Neural cell (in vitro differentiated cells): ENCODE results near the gene TBL1X. TPM values are rescaled to one million over a fixed set of nuclear protein-coding genes. Genes with fewer than 3 reads are reported as not detected.

Experiments
- H2AFZ ChIP-seq: fragments of 200-600, 300-800 bp; sonication (generic), shearing (Covaris generic); 2 replicates; pipeline ENCODE4 v1.6.0; 2014; ENCODE audit warnings: low read depth, mild to moderate bottlenecking, antibody characterized with exemption, low read length, moderate library complexity
- H3F3A ChIP-seq: fragments of 200-600 bp; shearing (Covaris generic); 2 replicates; pipeline ENCODE4 v1.6.1; 2016; ENCODE audit warnings: mild to moderate bottlenecking, moderate library complexity, mixed read lengths, antibody characterized with exemption, low read length; ENCODE audit not compliant: insufficient read depth, poor library complexity, severe bottlenecking
- H3K27ac ChIP-seq: fragments of 200-600, 300-800 bp; sonication (generic), shearing (Covaris generic); 2 replicates; pipeline ENCODE4 v1.5.1; 2014; ENCODE audit warnings: mild to moderate bottlenecking, low read length, moderate library complexity
- H3K27me3 ChIP-seq: fragments of 300-800, 200-600 bp; sonication (generic), shearing (Covaris generic); 2 replicates; pipeline ENCODE4 v1.6.0; 2014; ENCODE audit warnings: mild to moderate bottlenecking, low read depth, low read length, moderate library complexity; ENCODE audit not compliant: insufficient read depth
- H3K36me3 ChIP-seq: fragments of 300-800, 200-600 bp; sonication (generic), shearing (Covaris generic); 2 replicates; pipeline ENCODE4 v1.5.1; 2014; ENCODE audit warnings: mild to moderate bottlenecking, antibody characterized with exemption, low read length, moderate library complexity; ENCODE audit not compliant: insufficient read depth
- H3K4me2 ChIP-seq: fragments of 300-800, 200-600 bp; sonication (generic), shearing (Covaris generic); 2 replicates; pipeline ENCODE4 v1.6.0; 2014; ENCODE audit warnings: mild to moderate bottlenecking, low read length
- H3K4me3 ChIP-seq: fragments of 300-800, 200-600 bp; sonication (generic), shearing (Covaris generic); 2 replicates; pipeline ENCODE4 v1.5.1; 2014; ENCODE audit warnings: mild to moderate bottlenecking, low read length, moderate library complexity
- H3K79me2 ChIP-seq: fragments of 200-600 bp; shearing (Covaris generic); replicated peaks from 2 replicates; pipeline ENCODE4 v1.6.0; 2014; ENCODE audit warnings: mild to moderate bottlenecking, low read length, moderate library complexity; ENCODE audit not compliant: insufficient read depth
- H3K9ac ChIP-seq: fragments of 300-800, 200-600 bp; sonication (generic), shearing (Covaris generic); 2 replicates; pipeline ENCODE4 v1.6.1; 2016; ENCODE audit warnings: mild to moderate bottlenecking, low read length, mixed read lengths
- H3K9me2 ChIP-seq: fragments of 200-600 bp; shearing (Covaris generic); 2 replicates; pipeline ENCODE4 v1.6.1; 2016; ENCODE audit warnings: mild to moderate bottlenecking, low read length, mixed read lengths; ENCODE audit not compliant: insufficient read depth
- H3K9me3 ChIP-seq: fragments of 200-600, 300-800 bp; sonication (generic), shearing (Covaris generic); 2 replicates; pipeline ENCODE4 v1.6.1; 2016; ENCODE audit warnings: mild to moderate bottlenecking, mixed run types, low read length, moderate library complexity, mixed read lengths
- H4K20me1 ChIP-seq: fragments of 200-600 bp; shearing (Covaris generic); 2 replicates; pipeline ENCODE4 v1.6.1; 2016; ENCODE audit warnings: mild to moderate bottlenecking, mixed run types; ENCODE audit not compliant: insufficient read depth
- CTCF ChIP-seq: fragments of 450-650 bp; IDR thresholded peaks from 2 replicates; pipeline ENCODE4 v1.5.1; 2014; ENCODE audit warnings: antibody characterized with exemption, mild to moderate bottlenecking, moderate library complexity; ENCODE audit not compliant: poor library complexity, severe bottlenecking
- EP300 ChIP-seq: fragments of 450-650 bp; conservative IDR thresholded peaks from 2 replicates; pipeline ENCODE4 v1.6.1; 2014; ENCODE audit warnings: antibody characterized with exemption, mild to moderate bottlenecking, moderate library complexity; ENCODE audit not compliant: poor library complexity, severe bottlenecking
- POLR2AphosphoS5 ChIP-seq: IDR thresholded peaks from 2 replicates; pipeline ENCODE4 v1.6.1; 2012
- RAD21 ChIP-seq: fragments of 450-650 bp; conservative IDR thresholded peaks from 2 replicates; pipeline ENCODE4 v1.6.1; 2014; ENCODE audit warnings: antibody characterized with exemption, mild to moderate bottlenecking, moderate library complexity
- SMC3 ChIP-seq: fragments of 450-650 bp; conservative IDR thresholded peaks from 2 replicates; pipeline ENCODE4 v1.6.1; 2014; ENCODE audit warnings: antibody characterized with exemption, mild to moderate bottlenecking, moderate library complexity; ENCODE audit not compliant: poor library complexity
- polyA plus RNA-seq: library from polyadenylated mRNA; depleted of rRNA; stranded (reverse); fragments of >200 nt; gene quantifications from 2 replicates; pipeline ENCODE4 v1.2.3, GENCODE V29; 2014
- TF ChIP-seq, protein P1 (sequence below): IDR thresholded peaks from 2 replicates; pipeline ENCODE4 v1.6.1; 2012; ENCODE audit warnings: borderline replicate concordance

TBL1X gene
- polyA plus RNA-seq, 1 donor from 2014 or later = 2.2 TPM

DNA sequence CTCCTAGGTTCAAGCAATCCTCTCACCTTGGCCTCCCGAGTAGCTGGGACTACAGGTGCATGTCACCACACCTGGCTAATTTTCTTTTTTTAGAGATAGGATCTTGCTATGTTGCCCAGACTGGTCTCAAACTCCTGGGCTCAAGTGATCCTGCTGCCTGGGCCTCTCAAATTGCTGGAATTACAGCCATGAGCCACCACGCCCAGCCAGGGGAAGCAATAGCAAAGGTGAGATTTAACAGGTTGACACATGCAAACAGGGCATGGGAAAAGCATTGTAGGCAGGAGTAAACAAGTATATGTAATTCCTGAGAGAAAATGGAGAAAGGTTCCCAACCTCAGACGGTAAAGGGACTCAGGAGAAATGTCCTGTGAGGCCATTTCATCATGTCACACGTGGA is 33.6 kb upstream of the TBL1X start:
- Histone ChIP-seq H2AFZ (no peak overlapping the region), H3K4me2 (no peak overlapping the region), H3K27ac (no peak overlapping the region), H3K9ac (no peak overlapping the region), H3K4me3 (no peak overlapping the region), H3K9me2 (no peaks in the 10 kb centered on the region), H3K27me3 (no peaks in the 10 kb centered on the region), H3K36me3 (no peaks in the 10 kb centered on the region), H3K9me3 (no peaks in the 10 kb centered on the region), H3K79me2 (no peaks in the 10 kb centered on the region), H3F3A (no peaks in the 10 kb centered on the region), H4K20me1 (no peaks in the 10 kb centered on the region)
- TF ChIP-seq POLR2AphosphoS5 (no peak), CTCF (no peak), RAD21 (no peak)
- TF ChIP-seq, protein P1, sequence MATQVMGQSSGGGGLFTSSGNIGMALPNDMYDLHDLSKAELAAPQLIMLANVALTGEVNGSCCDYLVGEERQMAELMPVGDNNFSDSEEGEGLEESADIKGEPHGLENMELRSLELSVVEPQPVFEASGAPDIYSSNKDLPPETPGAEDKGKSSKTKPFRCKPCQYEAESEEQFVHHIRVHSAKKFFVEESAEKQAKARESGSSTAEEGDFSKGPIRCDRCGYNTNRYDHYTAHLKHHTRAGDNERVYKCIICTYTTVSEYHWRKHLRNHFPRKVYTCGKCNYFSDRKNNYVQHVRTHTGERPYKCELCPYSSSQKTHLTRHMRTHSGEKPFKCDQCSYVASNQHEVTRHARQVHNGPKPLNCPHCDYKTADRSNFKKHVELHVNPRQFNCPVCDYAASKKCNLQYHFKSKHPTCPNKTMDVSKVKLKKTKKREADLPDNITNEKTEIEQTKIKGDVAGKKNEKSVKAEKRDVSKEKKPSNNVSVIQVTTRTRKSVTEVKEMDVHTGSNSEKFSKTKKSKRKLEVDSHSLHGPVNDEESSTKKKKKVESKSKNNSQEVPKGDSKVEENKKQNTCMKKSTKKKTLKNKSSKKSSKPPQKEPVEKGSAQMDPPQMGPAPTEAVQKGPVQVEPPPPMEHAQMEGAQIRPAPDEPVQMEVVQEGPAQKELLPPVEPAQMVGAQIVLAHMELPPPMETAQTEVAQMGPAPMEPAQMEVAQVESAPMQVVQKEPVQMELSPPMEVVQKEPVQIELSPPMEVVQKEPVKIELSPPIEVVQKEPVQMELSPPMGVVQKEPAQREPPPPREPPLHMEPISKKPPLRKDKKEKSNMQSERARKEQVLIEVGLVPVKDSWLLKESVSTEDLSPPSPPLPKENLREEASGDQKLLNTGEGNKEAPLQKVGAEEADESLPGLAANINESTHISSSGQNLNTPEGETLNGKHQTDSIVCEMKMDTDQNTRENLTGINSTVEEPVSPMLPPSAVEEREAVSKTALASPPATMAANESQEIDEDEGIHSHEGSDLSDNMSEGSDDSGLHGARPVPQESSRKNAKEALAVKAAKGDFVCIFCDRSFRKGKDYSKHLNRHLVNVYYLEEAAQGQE = no peak

GRCh38 chrX:9433596-9433995 is 31.3 kb upstream of the TBL1X start:
- Histone ChIP-seq H3K9me2 (no peaks in the 10 kb centered on the region), H3K9me3 (no peaks in the 10 kb centered on the region), H3K4me2 (no peak overlapping the region), H3K79me2 (no peaks in the 10 kb centered on the region), H3K9ac (no peak overlapping the region), H3F3A (no peaks in the 10 kb centered on the region), H3K27me3 (no peaks in the 10 kb centered on the region), H4K20me1 (no peaks in the 10 kb centered on the region), H3K27ac (no peak overlapping the region), H3K4me3 (no peak overlapping the region), H2AFZ (no peak overlapping the region), H3K36me3 (no peaks in the 10 kb centered on the region)
- TF ChIP-seq SMC3 = no peak
- TF ChIP-seq EP300 = no peak
- no peak for TF ChIP-seq POLR2AphosphoS5
- TF ChIP-seq CTCF = no peak
